GM19043 (cell line): ENCODE measurements around the gene AFF3.

Experiments used
- ATAC-seq: cut with Tn5 transposase; IDR thresholded peaks from one replicate; pipeline ENCODE4 v1.9.1; 2021; ENCODE audit warnings: low read depth; ENCODE audit not compliant: unreplicated experiment

Gene AFF3

DNA sequence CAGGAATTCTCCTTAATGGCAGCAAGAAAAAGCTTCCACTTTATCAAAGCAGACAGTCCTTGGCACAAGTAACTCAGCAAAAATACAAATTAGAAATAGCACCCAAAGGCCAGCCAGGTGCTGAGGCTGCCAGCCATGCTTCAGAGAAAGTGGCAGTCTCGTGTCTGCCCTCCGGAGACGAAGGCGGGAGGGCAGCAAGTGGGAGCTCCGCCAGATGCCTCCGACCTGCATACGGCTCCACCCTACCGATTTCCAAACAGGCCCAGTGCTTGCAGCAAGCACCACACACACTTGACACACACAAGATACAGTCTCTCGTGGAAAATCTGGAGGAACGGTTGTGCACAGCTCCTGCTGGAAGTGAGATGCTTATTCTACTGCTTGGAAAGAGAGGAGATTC, 517.7 kb downstream of the AFF3 start:
- ATAC-seq, result no peak

DNA sequence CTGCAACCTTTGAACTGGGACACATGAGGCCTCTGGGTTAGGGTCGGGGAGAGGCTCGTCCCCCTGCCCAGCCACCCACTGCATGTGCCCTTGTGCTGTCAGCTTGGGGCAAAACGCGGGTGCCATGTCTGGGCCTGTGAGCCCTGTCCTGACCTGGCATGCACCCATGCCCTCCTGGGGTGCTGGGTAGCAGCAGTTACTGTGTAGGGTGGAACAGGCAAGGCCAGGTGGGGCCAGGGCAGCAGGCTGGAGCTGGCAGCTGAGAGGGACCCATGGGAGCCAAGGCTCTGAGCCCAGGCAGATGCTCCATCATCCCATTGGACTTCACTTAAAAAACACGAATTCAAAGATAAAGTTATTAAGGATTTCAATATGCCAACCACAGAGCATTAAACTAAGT, 518.8 kb downstream of the AFF3 start:
- ATAC-seq, result no peak

DNA sequence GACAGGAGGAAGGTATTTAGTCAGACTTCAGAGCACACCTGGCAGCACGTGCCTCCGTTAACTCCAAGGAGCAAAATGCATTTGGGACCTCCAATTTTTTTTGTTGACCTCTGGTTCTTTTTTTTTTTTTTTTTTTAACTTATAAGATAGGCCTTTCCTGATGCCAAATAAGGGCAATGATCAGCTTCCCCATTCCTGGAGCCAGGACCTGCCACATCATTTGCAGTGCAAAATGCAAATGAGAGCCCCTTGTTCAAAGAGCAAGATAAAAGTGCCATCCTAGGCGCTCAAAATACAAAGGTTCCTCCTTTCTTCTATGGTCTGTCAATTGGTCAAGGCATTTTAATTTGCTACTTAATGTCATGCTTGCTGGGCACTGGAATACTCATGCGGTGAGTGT, 519.4 kb downstream of the AFF3 start:
- ATAC-seq, result no peak

DNA sequence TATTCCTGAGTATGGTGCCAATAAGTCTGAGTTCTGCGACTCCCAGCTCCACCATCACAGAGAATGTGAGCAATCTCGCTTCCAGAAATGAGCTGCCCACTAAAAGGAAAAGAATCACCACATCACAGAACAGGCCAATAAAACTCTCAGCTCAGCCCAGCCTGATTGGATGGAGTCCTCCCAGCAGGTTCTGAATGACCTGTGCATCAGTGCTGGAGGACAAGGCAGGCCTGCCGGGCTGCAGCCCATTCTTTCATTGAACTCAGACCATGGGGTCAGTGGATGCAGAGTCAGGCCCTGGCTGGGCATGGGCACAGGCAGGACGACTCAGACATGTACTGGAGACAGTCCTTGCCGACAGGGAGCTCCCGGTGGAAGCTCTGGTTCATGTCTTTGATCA, 519.9 kb downstream of the AFF3 start:
- no peak for ATAC-seq

DNA sequence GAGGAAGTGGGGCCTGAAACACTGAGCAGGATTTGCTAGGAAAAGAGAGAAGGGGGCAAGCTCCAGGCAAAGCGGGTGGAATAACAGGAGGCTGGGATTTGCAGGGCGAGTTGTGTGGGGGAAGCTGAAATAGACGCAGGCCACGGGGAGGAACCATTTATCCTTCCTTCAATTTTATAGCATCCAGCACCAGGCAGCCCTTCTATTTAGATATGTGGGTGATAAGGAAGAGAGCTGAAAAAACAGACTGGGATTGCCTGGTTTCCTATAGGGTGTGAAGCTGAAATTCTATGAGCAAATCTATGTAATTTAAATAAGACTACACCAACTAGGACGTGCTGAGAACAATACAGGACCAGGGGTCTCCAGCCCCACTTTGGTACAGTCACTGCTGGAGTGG, 520.6 kb downstream of the AFF3 start:
- ATAC-seq, result no peak

DNA sequence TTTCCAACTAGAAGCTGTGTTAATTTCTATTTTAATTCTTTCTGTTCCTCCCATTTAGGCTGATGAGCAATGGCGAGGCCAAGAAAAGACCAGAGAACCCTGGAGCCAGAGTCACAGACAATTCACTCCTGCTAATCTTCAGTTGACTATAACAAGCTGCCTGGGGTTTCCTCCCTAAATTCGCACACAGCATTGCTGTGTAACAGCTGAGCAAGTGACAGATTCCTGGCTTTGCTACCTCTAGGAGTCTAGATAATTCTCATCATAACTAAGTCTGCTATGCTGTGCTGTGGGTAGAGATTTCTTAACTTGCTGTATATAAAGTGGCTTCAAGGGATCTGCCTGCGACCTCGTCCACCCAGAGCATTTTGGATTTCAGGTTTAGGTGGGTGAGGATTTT, 521.3 kb downstream of the AFF3 start:
- no peak for ATAC-seq

DNA sequence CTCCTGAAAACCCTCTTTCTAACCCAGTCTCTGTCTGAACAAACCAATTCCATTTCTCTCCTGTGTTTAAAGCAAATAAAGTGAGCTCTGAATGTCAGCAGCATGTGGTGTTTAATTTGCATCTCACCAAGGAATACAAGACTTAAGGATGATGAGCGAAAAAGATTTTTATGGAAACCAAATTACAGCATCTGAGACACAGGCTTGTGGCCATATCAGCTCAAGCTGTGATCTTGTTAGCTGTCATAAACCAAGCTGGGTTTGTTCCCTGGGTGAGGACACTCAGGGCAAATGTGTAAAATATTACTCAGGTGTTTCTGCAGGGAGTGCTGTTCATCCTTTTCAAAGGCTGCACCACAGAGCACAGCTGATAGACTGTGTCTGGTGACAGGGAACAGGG, 523.2 kb downstream of the AFF3 start:
- no peak for ATAC-seq

DNA sequence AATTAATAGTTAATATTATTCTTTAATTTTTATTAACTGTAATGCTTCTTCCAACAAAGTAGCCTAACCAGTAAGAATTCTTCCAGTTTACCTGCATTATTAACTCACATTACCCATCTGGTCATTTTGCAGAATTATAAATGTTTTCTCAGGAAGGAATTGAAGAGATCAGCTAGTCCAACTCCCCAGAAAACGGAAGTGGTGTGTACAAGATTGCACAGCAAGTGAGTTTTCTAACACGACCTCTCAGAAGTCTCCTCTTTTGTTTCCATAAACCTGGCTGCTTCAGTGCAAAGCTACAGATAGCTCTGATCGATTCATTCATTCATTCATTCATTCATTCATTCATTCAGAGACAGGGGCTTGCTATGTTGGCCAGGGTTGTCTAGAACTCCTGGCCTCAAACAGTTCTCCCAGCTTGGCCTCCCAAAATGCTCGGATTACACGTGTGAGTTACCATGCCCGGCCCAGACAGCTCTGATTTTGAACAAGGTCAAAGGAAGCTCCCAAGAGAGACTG, 523.8 kb downstream of the AFF3 start:
- no peak for ATAC-seq

DNA sequence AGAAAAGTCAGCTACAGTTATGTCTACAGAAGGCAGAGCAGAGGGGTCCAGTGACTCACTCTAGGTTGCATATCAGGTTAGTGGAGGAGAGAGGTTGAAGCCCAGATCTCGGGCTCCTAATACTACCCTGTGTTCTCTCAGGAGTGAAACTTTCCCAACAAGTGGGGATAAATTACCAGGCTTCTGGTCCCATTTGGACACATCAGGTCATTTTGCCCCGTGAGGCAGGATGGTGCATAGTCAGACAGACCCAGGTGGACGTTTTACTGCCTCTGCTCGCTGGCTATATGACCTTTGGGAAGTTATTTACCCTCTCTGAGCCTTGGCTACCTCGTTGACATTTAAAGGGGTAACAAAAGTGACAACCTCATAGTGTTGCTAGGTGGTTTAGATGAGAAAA, 524.6 kb downstream of the AFF3 start:
- no peak for ATAC-seq

DNA sequence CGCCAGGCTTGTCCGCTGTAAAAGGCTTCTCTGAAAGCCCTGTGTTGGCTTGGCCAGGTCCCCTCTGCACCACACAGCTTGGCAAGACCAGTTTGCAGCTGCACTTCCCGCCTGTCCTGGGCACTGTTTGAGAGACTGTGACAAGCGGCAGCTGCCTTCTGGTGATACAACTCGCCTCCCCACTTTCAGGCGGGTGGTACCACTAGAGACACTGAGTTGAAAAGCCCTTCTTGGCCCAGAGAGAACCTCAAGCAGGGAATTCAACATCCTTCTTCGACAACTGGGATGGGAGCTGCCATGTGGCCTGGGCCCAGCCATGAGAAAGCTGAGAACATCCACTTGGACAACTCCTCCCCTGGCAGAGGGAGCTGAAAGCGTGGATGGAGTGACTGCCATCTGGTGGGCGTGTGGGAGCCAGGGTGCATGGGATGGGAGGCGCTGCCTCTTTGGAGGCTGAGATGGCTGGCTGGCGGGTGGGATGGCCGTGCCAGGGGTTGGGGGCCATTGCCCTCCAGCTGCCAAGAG, 527.1 kb downstream of the AFF3 start:
- ATAC-seq, result no peak

DNA sequence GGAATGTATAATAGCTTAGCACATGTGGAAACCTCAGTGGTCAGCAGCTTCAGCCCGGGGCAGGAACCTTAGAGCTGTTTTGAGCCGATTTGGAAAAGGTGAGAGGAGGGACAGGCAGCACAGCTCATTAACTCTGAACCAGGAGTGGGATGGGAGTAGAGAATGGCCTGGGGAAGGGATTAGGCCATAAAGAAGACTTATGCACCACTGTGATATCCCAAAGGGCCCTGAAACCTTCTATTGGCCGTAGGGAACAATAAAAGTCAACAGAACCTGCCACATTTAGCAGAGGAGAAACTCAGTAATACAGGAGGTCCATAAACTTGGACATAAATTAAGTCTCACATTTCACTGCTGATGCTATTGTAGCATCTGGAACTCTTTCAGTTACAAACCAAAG, 528.4 kb downstream of the AFF3 start:
- no peak for ATAC-seq

DNA sequence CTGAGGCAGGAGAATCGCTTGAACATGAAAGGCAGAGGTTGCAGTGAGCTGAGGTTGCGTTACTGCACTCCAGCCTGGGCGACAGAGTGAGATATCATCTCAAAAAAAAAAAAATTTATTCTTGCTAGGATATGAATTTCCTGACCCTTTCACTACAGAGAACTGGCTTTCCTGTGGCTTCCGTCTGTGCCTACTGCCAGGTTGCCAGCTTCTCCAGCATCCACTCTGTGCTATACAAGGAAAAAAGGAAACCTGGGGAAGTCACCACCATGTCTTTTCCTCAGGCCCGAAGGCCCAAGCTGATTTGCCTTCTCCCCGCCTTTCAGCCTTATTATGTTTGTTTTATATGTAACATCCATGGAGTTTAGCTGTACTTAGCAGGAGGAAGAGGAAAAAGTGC, 530.6 kb downstream of the AFF3 start:
- no peak for ATAC-seq

DNA sequence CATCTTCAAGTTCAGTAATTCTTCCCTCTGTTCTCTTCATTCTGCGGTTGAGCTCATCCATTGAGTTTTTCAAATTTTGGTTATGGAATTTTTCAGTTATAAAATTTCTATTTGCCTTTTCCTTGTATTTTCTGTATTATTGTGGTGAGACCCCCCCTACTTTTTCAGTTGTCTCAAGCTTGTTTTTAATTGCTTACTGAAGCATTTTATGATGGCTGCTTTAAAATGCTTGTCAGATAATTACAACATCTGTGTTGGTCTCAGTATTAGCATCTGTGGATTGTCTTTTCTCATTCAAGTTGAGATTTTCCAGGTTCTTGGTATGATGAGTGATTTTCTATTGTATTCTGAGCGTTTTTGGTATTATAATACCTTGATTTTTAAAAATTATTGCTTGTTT, 531.4 kb downstream of the AFF3 start:
- ATAC-seq, result no peak

DNA sequence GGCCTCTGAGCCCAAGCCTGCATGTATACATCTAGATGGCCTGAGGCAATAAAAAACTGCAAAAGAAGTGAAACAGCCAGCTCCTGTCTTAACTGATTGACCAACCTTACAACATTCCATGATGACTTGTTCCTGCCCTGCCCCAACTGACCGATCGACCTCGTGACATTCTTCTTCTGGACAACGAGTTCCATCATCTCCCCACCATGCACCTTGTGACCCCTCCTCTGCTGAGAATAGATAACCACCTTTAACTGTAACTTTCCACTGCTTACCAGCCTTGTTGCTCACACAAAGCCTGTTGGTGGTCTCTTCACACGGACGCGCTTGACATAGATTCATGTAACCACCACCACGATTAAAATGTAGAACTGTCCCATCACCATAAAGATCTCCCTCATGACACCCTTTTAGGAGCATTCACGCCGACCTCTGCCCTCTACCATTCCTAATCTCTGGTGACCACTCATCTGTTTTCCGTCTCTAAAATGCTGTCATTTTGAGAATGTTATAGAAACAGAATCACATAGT, 532.5 kb downstream of the AFF3 start:
- ATAC-seq, result no peak

DNA sequence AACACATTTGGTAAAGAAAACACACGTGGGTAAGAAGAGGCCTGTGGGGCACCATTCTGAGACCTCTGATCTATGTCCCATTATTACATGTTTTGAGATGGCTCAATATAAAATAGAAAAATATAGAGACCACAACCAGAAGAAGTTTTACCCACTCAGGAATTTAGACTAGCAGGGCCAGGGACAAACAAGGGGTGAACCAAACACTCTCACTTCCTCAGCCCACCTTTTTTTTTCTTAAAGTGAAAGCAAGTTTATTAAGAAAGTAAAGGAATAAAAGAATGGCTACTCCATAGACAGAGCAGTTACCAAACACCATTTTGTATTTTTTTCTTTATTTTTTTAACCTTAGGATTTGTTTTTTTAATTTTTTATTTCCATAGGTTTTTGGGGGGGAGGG, 533.5 kb downstream of the AFF3 start:
- ATAC-seq, result no peak

DNA sequence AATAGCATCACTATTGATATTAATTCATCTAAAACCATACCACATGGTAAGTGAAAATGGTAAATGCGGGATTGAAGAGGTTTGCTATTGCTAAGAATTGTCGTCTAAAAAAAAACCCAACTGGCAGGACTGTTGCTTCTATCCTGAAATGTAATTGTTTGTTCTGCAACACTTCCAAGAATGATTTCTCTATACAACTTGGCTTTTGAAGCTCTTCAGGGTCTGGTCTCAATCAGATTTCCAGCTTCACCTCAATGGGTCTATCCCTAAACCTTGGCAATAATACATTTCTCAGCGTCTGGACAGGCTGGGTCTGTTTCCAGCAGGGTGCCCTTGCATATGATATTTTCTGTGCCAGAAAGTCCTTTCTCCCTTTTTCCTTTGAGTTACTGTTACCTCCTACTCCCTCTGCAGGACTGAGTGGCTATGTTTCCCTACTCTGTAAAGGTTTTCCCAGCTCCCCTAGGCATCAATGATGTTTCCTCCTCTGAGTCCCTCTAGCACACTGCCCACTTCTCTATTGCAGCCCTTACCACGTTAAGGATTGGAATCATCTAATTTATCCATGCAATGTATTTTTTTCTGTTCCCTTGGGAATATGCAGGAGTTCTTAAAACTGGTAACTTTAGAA, 534.4 kb downstream of the AFF3 start:
- no peak for ATAC-seq

DNA sequence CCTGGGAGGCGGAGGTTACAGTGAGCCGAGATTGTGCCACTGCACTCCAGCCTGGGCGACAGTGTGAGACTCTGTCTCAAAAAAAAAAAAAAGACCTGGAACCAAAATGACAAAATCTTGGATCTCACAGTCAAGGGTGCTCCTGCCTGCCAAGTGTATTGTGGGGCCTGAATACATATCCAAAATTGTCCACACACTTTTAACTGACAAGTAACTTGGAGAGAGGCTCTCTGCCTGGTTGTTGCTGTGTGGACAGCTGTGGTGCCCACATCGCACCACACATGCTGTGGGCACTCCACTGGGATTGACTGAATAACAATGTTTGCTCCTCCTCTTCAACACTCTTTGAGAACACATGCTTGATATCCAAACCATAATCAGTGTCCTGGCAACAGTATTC, 534.9 kb downstream of the AFF3 start:
- ATAC-seq, result no peak

DNA sequence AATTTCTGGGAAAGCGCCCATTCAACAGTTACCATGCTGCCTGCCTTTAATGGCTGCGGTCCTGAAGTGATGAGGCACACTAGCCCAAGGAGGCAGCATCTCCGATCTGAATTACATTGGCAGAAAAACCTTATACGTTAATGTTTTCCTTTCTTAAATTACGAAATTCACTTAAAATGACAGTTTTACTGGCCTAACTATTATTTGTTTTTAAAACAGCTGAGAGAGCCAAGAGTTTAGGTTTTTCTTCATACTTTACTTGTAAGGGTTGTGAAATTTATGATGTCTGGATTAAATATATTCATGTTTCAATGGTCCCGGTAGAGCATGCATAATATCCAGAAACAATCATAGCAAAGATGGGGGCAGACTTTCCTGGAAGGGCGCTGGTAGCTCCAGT, 537.4 kb downstream of the AFF3 start:
- no peak for ATAC-seq

DNA sequence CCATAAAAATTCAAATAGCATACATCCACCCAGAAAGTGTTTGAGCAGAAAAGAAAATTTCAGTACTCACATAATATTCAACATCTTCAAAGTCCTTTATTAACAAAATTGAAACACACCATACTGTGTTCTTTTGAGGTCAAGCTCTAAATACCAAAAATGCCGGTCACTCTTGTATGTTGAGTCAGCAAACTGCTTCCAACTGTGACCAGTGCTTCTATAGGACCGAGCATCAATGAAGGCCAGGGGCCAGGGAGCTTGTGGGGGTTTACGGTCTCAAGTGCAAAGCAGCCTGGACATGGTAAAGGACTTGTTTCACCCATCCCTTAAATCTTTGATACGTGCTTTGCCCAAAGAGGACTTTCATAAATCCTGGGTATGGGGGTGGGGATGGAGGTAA, 539.9 kb downstream of the AFF3 start:
- no peak for ATAC-seq

DNA sequence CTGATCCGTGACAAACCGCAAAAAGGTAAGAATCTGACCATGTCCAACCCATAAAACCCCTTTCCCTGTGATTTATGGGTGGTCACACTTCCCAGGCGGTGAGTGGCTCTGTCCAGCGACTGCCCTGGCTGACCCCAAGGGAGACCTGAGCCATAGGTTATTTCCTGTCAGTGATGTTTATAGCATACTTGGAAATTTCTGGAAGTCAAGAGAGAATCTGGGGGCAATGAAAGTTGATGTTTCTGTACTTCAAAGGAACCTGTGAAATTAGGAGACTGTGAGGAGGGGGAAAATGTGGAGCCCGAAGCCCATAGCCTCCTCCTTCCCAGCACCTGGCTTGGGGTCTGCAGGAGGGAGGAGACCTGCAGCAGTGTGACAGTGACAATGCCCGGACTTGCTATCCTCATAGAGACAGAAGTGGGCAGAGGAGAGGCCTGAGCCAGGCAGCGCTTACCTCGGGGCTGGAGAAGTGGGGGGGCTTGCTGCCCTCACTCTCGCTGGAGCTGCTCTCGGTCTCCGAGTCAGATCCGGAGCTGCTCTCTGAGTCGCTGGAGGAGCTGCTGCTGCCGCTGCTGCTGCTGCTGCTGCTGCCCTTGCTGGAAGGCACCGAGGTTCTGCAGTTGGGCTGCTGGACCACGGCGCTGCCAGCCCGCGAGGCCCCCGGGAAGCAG, 541.3 kb downstream of the AFF3 start:
- no peak for ATAC-seq

DNA sequence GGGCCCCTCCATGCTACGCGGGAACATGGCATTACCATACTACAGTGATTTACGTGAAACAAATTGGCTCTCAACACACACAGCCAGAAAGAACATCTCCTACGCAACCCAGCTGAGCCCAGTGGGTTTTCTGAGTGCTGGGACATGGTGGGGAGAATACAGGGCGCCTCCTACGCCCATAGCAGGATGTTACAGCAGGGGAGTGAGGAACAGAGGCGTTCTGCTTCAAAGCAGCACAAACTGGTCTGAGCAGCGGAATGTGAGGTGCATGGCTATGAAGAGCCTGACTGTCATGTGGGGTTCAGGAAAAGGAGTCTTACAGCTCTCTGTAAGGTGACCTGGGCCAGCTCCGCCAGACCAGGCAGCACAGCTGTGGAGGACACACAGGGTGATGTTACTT, 543.9 kb downstream of the AFF3 start:
- no peak for ATAC-seq

DNA sequence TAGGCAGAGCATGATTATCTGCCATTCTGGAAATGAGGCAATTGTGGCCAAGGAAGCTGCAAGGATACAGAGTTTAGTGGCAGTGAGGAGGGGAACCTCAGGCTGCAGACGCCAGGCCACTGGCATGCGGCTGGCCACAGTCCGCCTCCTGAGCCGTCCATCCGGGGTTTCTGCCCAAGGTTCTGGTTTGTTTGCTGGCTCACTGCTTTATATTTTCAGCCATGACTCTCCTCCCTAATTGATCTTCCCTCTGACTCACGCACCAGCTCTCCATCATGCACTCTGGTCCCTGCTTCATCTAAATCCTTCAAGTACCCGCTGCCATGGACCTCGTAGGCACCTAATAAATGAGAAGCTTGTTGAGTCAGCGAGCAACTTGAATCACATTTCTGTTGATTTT, 544.8 kb downstream of the AFF3 start:
- no peak for ATAC-seq
